HepG2 (cell line): Measurements from ENCODE around the gene KCNH6. TPM values are rescaled to one million over a fixed set of nuclear protein-coding genes. Genes with fewer than 3 reads are reported as not detected.

ENCODE experiments used
- AGO2 ChIP-seq: fragments of 200-400 bp; formaldehyde crosslinking; optimal IDR thresholded peaks from 2 replicates; pipeline ENCODE3; 2017; ENCODE audit warnings: mild to moderate bottlenecking, low read depth, low read length, moderate library complexity
- CBX5 ChIP-seq: sonication (generic); formaldehyde crosslinking; IDR thresholded peaks from 2 replicates; pipeline ENCODE4 v1.4.0; 2020; ENCODE audit warnings: missing genetic modification reagents, borderline replicate concordance
- E2F5 ChIP-seq: sonication (generic); formaldehyde crosslinking; conservative IDR thresholded peaks from 2 replicates; pipeline ENCODE4 v1.4.0; 2020; ENCODE audit warnings: missing genetic modification reagents
- NR1H2 ChIP-seq: sonication (generic); formaldehyde crosslinking; IDR thresholded peaks from 2 replicates; pipeline ENCODE4 v1.8.1; 2022; ENCODE audit warnings: low read depth, missing genetic modification reagents, borderline replicate concordance
- RNF219 ChIP-seq: sonication (generic); formaldehyde crosslinking; IDR thresholded peaks from 2 replicates; pipeline ENCODE4 v1.5.0; 2020; ENCODE audit warnings: mild to moderate bottlenecking, missing genetic modification reagents
- TBP ChIP-seq: sonication (generic); formaldehyde crosslinking; IDR thresholded peaks from 2 replicates; pipeline ENCODE4 v1.5.0; 2020; ENCODE audit warnings: missing genetic modification reagents
- ZMAT5 ChIP-seq: sonication (generic); formaldehyde crosslinking; IDR thresholded peaks from 2 replicates; pipeline ENCODE4 v1.5.0; 2020; ENCODE audit warnings: mild to moderate bottlenecking, low read depth, missing genetic modification reagents, borderline replicate concordance
- ZNF143 ChIP-seq: sonication (generic); formaldehyde crosslinking; IDR thresholded peaks from 2 replicates; pipeline ENCODE4 v1.4.0; 2020; ENCODE audit warnings: missing genetic modification reagents
- ZNF30 ChIP-seq: sonication (generic); formaldehyde crosslinking; IDR thresholded peaks from 2 replicates; pipeline ENCODE4 v1.5.0; 2020; ENCODE audit warnings: mild to moderate bottlenecking, missing genetic modification reagents
- ZNF333 ChIP-seq: sonication (generic); formaldehyde crosslinking; IDR thresholded peaks from 2 replicates; pipeline ENCODE4 v1.4.0; 2020; ENCODE audit warnings: mild to moderate bottlenecking, missing genetic modification reagents, borderline replicate concordance
- ZNF407 ChIP-seq: sonication (generic); formaldehyde crosslinking; IDR thresholded peaks from one replicate; pipeline ENCODE4 v1.5.1; 2020; ENCODE audit warnings: mild to moderate bottlenecking, missing genetic modification reagents; ENCODE audit errors: not compliant biosample characterization
- ZNF513 ChIP-seq: sonication (generic); formaldehyde crosslinking; conservative IDR thresholded peaks from 2 replicates; pipeline ENCODE4 v1.5.0; 2020; ENCODE audit warnings: missing genetic modification reagents
- ZNF678 ChIP-seq: sonication (generic); formaldehyde crosslinking; IDR thresholded peaks from 2 replicates; pipeline ENCODE4 v1.4.0; 2020; ENCODE audit warnings: mild to moderate bottlenecking, missing genetic modification reagents
- ZNF773 ChIP-seq: sonication (generic); formaldehyde crosslinking; IDR thresholded peaks from 2 replicates; pipeline ENCODE4 v1.4.0; 2020; ENCODE audit warnings: missing genetic modification reagents, borderline replicate concordance
- ZNF790 ChIP-seq: sonication (generic); formaldehyde crosslinking; IDR thresholded peaks from 2 replicates; pipeline ENCODE4 v1.8.0; 2022; ENCODE audit warnings: missing genetic modification reagents, mild to moderate bottlenecking, borderline replicate concordance
- polyA plus RNA-seq, 8 experiments: library from polyadenylated mRNA; depleted of rRNA in 3 of 8; stranded (reverse) in 7 of 8; unstranded in 1 of 8; fragments of >200 nt; fragmentation: Illumina TruSeq in 4 of 8; extraction: Trizol in 4 of 8; gene quantifications; 2 replicates each; pipeline versions ENCODE4 v1.2.1 to v1.2.3, GENCODE V29; 2011 to 2016; ENCODE audit warnings: low read depth in 4 of 8, missing spikeins in 1 of 8, mixed read lengths in 1 of 8; ENCODE audit not compliant: insufficient read depth in 1 of 8
- total RNA-seq, 5 experiments: library from RNA; depleted of rRNA; stranded (reverse); fragments of >200 nt; fragmentation: Illumina TruSeq; extraction: Trizol; gene quantifications; 2 replicates each; pipeline ENCODE4 v1.2.3, GENCODE V29; 2016; ENCODE audit warnings: low read depth in 1 of 5

Gene KCNH6
- total and polyA plus RNA-seq, 2 of the 13 experiments (the other 11 are each of a cell fraction or from before 2014, with no cell fraction given) = 0.05 to 0.18 TPM

GRCh38 chr17:63549289-63549945 is 26.3 kb downstream of the KCNH6 start (continued):
- peak; percentile 59; the same call in 1 of the 2 replicates for TF ChIP-seq E2F5 (CRISPR knock-in tag)
- 0 out of 2 replicates have a peak, but pooled peaks have one; percentile 33 for TF ChIP-seq ZNF333
- TF ChIP-seq ZNF790 (CRISPR knock-in tag) = no peak
- TF ChIP-seq AGO2 = peak; percentile 37
- no peak for TF ChIP-seq ZMAT5 (CRISPR knock-in tag)
- peak; percentile 78; the same call in 1 of the 2 replicates for TF ChIP-seq ZNF678
- no peak for TF ChIP-seq CBX5 (CRISPR knock-in tag)
- no peak for TF ChIP-seq TBP
- TF ChIP-seq RNF219 (CRISPR knock-in tag) = no peak
- TF ChIP-seq ZNF143 (CRISPR knock-in tag) = 0 out of 2 replicates have a peak, but pooled peaks have one; percentile 13
- TF ChIP-seq NR1H2 (CRISPR knock-in tag) = peak; percentile 75; the same call in 1 of the 2 replicates
- TF ChIP-seq ZNF513 (CRISPR knock-in tag) = no peak
- TF ChIP-seq ZNF407 = peak; percentile 84
- TF ChIP-seq ZNF30 (CRISPR knock-in tag) = 0 out of 2 replicates have a peak, but pooled peaks have one; percentile 21
- no peak for TF ChIP-seq ZNF773 (CRISPR knock-in tag)
